ENCODE results near the gene HS6ST3.

DNA sequence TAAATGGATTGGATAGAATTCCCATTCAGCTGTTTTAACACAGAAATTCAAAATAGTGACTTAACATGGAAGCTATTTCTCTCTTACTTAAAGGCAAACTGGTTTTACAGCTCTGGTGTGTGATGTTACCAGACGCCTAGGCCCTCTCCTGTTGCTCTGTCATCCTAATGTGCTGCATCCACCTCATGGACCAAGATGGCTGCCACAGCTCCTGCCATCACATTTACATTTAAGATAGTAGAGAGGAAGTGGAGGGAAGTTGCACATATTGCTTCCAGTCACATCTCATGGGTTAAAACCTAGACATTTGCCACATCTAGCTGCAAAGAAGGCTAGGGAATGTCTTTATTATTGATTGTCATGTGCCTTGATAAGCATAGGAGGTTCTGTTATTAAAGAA lies 746.8 kb downstream of the HS6ST3 start:
- TF ChIP-seq POLR2A (IDR thresholded peaks at IDR 0.05; ENCODE audit: low read length), result no peak
- no peak for TF ChIP-seq GATA1 (IDR thresholded peaks at IDR 0.05; ENCODE audit: low read depth, low read length)
